ENCODE results near the gene RAB1B. TPM values are rescaled to one million over a fixed set of nuclear protein-coding genes. Genes with fewer than 3 reads are reported as not detected.

RAB1B gene
- total and polyA plus RNA-seq, 4 donors: 40.4 to 83.0 (median 51.3) TPM

DNA sequence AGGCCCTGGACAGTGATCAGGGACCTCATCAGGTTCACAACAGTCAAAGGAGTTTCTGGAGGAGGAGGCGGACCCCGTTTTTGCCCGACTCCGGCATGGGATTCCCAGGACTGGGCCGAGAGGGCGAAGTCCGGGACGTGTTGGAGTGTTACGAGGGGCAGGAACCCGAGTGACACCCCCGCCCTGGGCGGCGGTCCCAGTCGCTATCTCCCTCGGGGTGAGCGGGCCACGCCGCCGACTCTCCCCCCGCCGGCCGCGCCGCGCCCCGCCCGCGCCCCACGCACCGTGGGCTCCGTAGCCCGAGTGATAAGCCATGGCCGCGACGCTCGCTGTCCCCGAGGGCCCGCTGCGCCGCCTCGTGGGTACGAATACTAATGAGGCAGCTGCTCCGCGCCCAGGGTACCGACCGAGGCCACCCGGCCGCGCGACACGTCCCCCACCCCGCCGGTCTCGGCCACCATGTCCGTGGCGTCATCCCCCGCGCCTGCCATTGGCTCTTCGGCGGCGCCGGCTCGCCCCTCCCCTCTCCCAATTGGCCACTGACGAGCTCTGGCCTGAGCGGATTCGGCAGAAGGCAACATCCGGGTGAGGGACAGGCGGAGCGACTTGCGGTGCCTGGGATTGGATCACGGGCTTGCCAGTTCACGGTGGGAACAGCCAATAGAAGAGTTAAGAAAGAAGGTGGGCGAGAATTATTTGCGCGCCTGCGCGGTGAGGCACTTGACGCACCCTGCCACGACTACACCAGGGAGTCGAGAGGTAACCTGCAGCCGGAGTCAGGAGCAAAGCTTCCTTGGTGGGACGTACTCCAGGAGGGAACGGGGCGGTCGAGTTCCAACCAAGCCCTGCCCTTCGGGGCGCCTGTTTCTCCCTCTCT, 20.5 kb downstream of the RAB1B start, which contains the start of gene YIF1A:
Gene YIF1A, minus strand, starts transcription at position 473 of the 877 bp plus-strand sequence. Its CDS starts 158 bp downstream, at position 315.
- TF ChIP-seq SP1 (IDR thresholded peaks at IDR 0.05) (peak; percentile 93), YY1 (IDR thresholded peaks at IDR 0.05) (peak; percentile 93), JUND (IDR thresholded peaks at IDR 0.05) (peak in 1 of 2 donors; percentile 43), HNF4A (conservative IDR thresholded peaks at IDR 0.05) (peak; percentile 66 to 73), HNF4G (IDR thresholded peaks at IDR 0.05) (no peak), TAF1 (conservative IDR thresholded peaks at IDR 0.05) (no peak), FOXA1 (IDR thresholded peaks at IDR 0.05) (no peak), EGR1 (IDR thresholded peaks at IDR 0.05; ENCODE audit: low read depth in 2 of 2) (peak in 1 of 2 donors; percentile 25), NR2F2 (IDR thresholded peaks at IDR 0.05) (no peak), GABPA (IDR thresholded peaks at IDR 0.05 in 1 of 2, conservative IDR thresholded peaks at IDR 0.05 in 1 of 2) (peak in 1 of 2 donors; percentile 90), RXRA (IDR thresholded peaks at IDR 0.05) (peak in 1 of 2 donors; percentile 32), RAD21 (IDR thresholded peaks at IDR 0.05) (no peak), FOXA2 (IDR thresholded peaks at IDR 0.05) (no peak)
- TF ChIP-seq, protein P1, sequence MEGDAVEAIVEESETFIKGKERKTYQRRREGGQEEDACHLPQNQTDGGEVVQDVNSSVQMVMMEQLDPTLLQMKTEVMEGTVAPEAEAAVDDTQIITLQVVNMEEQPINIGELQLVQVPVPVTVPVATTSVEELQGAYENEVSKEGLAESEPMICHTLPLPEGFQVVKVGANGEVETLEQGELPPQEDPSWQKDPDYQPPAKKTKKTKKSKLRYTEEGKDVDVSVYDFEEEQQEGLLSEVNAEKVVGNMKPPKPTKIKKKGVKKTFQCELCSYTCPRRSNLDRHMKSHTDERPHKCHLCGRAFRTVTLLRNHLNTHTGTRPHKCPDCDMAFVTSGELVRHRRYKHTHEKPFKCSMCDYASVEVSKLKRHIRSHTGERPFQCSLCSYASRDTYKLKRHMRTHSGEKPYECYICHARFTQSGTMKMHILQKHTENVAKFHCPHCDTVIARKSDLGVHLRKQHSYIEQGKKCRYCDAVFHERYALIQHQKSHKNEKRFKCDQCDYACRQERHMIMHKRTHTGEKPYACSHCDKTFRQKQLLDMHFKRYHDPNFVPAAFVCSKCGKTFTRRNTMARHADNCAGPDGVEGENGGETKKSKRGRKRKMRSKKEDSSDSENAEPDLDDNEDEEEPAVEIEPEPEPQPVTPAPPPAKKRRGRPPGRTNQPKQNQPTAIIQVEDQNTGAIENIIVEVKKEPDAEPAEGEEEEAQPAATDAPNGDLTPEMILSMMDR (IDR thresholded peaks at IDR 0.05; ENCODE audit: low read depth, low read length, missing input control): no peak
- TF ChIP-seq, protein P2, sequence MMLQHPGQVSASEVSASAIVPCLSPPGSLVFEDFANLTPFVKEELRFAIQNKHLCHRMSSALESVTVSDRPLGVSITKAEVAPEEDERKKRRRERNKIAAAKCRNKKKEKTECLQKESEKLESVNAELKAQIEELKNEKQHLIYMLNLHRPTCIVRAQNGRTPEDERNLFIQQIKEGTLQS (IDR thresholded peaks at IDR 0.05): no peak
- TF ChIP-seq, protein P3, sequence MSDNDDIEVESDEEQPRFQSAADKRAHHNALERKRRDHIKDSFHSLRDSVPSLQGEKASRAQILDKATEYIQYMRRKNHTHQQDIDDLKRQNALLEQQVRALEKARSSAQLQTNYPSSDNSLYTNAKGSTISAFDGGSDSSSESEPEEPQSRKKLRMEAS (IDR thresholded peaks at IDR 0.05): no peak
- TF ChIP-seq, protein P4, sequence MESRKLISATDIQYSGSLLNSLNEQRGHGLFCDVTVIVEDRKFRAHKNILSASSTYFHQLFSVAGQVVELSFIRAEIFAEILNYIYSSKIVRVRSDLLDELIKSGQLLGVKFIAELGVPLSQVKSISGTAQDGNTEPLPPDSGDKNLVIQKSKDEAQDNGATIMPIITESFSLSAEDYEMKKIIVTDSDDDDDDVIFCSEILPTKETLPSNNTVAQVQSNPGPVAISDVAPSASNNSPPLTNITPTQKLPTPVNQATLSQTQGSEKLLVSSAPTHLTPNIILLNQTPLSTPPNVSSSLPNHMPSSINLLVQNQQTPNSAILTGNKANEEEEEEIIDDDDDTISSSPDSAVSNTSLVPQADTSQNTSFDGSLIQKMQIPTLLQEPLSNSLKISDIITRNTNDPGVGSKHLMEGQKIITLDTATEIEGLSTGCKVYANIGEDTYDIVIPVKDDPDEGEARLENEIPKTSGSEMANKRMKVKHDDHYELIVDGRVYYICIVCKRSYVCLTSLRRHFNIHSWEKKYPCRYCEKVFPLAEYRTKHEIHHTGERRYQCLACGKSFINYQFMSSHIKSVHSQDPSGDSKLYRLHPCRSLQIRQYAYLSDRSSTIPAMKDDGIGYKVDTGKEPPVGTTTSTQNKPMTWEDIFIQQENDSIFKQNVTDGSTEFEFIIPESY (IDR thresholded peaks at IDR 0.05): no peak
- TF ChIP-seq, protein P5, sequence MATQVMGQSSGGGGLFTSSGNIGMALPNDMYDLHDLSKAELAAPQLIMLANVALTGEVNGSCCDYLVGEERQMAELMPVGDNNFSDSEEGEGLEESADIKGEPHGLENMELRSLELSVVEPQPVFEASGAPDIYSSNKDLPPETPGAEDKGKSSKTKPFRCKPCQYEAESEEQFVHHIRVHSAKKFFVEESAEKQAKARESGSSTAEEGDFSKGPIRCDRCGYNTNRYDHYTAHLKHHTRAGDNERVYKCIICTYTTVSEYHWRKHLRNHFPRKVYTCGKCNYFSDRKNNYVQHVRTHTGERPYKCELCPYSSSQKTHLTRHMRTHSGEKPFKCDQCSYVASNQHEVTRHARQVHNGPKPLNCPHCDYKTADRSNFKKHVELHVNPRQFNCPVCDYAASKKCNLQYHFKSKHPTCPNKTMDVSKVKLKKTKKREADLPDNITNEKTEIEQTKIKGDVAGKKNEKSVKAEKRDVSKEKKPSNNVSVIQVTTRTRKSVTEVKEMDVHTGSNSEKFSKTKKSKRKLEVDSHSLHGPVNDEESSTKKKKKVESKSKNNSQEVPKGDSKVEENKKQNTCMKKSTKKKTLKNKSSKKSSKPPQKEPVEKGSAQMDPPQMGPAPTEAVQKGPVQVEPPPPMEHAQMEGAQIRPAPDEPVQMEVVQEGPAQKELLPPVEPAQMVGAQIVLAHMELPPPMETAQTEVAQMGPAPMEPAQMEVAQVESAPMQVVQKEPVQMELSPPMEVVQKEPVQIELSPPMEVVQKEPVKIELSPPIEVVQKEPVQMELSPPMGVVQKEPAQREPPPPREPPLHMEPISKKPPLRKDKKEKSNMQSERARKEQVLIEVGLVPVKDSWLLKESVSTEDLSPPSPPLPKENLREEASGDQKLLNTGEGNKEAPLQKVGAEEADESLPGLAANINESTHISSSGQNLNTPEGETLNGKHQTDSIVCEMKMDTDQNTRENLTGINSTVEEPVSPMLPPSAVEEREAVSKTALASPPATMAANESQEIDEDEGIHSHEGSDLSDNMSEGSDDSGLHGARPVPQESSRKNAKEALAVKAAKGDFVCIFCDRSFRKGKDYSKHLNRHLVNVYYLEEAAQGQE (IDR thresholded peaks at IDR 0.05): no peak
- Histone ChIP-seq H3K9ac (ENCODE audit: low read depth in 1 of 2, low read length in 2 of 2) (peak within 1 kb of the TSS; percentile 78 to 82), H3K9me3 (ENCODE audit: control insufficient read depth in 4 of 4, low read length in 3 of 4) (no peaks in the 10 kb centered on the region), H3K27ac (ENCODE audit: low read depth in 1 of 2, low read length in 2 of 2) (peak within 1 kb of the TSS; percentile 96), H3K4me3 (ENCODE audit: low read depth in 1 of 3, low read length in 3 of 3) (peak within 1 kb of the TSS; percentile 79 to 88 (median 81)), H3K36me3 (ENCODE audit: control insufficient read depth in 4 of 4, insufficient read depth in 3 of 4, low read depth in 1 of 4, low read length in 3 of 4) (peaks cover 0 to 5% (median 4%) of the 10 kb centered on the region in 4 donors), H3K27me3 (ENCODE audit: control insufficient read depth in 4 of 4, insufficient read depth in 4 of 4, low read length in 3 of 4) (peaks cover 0 to 5% (median 0%) of the 10 kb centered on the region in 4 donors), H3K4me1 (ENCODE audit: control insufficient read depth in 4 of 4, insufficient read depth in 4 of 4, low read length in 3 of 4) (peaks cover 19 to 49% (median 39%) of the 10 kb centered on the region in 4 donors)
- peak; percentile 96 for DNase-seq (ENCODE audit: low spot score)
- under 1% methylated on average over 87 of the region's 87 CpGs for WGBS
